NCI-H524 (cell line): ENCODE data around the gene ACAP3.

ENCODE experiments used
- DNase-seq, 2 experiments: peaks; one replicate each; lab custom pipeline; 2025; lab: John Stamatoyannopoulos, UW

Gene ACAP3

DNA sequence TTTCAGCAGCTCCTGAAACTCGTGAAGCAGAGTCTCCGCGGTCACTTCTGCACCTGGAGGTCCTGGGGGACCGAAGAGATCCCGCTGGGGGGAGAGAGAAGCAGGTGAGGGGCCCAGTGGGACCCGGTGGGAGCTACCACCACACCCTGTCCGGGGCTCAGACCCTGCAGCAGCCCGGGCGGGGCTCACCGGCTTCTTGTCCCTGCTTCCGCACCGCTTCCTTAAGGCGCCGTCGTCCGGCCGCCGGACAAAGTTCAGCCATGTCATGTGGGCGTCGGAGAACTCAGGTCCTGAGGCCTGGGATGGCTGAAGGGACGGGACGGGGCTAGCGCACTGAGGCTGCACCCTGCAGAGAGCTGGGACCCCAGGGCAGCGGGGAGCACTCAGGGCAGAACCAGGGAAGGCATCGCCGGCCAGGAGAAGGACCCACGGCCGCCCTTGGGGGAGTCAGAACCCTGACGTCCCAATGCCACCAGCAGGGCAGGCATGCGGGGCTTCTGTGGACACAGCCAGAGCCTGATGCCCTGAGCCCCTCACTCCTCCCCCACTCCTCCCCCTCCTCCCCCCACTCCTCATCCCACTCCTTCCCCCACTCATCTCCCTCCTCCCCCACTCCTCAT is 63.4 kb downstream of the ACAP3 start:
- no peak for DNase-seq

DNA sequence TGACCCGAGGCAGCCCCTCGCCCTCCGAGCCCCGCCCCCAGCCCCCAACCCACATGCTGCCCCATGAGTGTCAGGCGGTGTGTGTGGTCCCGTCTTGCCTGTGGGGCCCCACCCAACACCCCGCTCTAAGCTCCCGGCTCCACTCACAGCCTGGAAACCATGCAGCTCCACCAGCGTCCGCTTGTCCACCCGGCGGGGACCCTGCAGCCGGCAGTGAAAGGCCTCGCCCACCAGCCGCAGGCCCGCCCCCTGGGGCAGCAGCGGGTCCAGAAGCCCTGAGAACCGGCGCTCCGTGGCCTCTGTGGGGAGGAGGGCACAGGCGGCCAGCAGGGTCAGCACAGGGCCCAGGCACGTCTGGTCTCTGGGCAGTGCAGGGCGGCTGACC is 63.9 kb downstream of the ACAP3 start:
- DNase-seq: no peak

DNA sequence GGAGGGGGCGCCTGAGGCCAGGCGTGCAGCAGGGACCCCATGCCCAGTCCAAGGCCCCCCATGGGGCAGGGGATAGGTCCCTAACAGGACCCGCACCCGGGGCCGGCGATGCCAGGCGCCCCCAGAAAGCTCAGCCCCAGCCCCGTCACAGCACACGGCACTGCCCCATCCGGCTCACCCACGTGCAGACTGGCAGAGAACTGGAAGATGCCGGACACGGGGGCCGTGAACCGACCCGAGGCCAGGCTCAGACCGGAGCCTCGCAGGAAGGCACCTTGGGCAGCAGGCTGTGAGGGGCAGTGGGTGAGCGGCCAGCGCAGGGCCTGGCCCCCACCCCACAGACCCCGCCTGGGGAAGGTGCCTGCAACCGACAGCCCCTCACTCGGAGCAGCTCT is 64.5 kb downstream of the ACAP3 start:
- DNase-seq: no peak

DNA sequence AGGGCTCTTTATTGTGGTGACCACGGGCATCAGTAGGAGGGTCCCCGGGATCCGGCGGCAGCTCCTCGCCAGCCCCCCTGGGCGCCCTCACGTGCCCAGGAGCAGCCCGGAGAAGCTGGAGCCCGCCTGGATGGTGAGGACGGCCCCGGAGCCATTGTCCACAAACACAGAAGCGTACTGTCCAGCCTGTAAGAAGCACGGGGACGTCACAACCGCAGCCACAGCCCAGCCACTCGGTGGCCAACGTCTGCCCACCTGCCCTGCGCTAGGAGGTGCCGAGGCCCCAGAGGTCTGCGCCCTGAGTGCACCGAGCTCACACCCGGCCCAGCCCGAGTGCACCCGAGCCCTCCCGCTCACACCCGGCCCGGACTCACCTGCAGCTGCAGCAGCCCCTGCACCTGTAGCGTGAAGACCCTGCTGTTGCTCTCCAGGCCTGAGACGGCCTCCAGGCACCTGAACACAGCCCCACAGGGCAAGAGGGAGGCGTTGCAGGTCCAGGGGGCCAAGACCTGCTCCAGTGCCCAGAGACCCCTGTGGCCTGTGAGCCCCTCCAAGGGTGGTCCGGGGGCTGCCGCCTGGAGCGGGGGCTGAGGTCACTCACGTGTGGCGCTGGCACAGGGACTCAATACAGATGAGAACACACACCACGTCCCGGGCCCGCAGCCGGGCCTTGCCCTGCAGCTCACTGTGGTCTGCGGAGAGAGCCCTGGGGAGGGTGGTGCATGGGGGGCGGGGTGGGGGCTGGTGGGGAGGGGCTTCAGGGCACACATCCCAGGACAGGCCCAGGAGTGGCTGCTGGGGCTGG is 65.1 kb downstream of the ACAP3 start:
- DNase-seq: no peak
